HG03175 (cell line): ENCODE data around the gene R3HDM4.

Experiments used
- ATAC-seq: cut with Tn5 transposase; IDR thresholded peaks from one replicate; pipeline ENCODE4 v1.9.1; 2021; ENCODE audit warnings: mild to moderate bottlenecking, moderate library complexity; ENCODE audit not compliant: unreplicated experiment

Gene R3HDM4

GRCh38 chr19:932648-933552 lies 19.9 kb upstream of the R3HDM4 start:
- no peak for ATAC-seq

DNA sequence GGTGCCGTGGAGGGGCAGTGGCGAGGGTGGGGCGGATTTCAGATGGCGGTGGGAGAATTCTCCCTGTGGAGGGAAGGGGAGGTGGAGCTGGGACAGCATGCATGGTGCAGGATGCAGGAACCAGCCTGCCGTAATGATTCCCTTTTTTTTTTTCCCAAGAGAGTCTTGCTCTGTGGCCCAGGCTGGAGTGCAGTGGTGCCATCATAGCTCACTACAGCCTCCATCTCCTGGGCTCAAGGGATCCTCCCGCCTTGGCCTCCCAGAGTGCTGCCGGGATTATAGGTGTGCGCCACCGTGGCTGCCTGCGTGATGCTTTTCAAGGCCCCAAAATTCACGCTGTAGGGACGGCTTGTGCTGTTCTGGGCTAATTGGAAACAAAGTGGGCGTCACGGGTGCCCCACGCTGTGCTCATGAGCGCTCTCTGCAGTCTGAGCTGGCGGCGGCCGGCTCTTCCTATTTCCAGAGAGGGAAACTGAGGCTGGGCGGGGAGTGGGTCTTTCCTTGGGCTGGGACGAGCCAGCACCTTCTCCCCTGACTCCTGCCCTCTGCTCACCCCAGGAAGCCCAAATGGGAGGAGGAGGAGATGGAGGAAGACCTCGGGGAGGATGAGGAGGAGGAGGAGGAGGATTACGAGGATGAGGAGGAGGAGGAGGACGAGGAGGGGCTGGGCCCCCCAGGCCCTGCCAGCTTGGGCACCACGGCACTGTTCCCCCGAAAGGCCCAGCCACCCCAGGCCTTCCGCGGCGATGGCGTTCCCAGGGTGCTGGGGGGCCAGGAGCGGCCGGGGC lies 19.0 kb upstream of the R3HDM4 start:
- ATAC-seq = no peak

GRCh38 chr19:929891-930258 lies 16.9 kb upstream of the R3HDM4 start:
- ATAC-seq = no peak

GRCh38 chr19:929203-929890 lies 16.3 kb upstream of the R3HDM4 start:
- ATAC-seq = no peak

GRCh38 chr19:928471-929202 lies 15.6 kb upstream of the R3HDM4 start:
- no peak for ATAC-seq

GRCh38 chr19:927780-928401 lies 14.9 kb upstream of the R3HDM4 start:
- no peak for ATAC-seq

GRCh38 chr19:927351-927779 lies 14.3 kb upstream of the R3HDM4 start:
- no peak for ATAC-seq

GRCh38 chr19:926589-927350 lies 13.8 kb upstream of the R3HDM4 start:
- no peak for ATAC-seq

GRCh38 chr19:926323-926588 lies 13.2 kb upstream of the R3HDM4 start:
- no peak for ATAC-seq

DNA sequence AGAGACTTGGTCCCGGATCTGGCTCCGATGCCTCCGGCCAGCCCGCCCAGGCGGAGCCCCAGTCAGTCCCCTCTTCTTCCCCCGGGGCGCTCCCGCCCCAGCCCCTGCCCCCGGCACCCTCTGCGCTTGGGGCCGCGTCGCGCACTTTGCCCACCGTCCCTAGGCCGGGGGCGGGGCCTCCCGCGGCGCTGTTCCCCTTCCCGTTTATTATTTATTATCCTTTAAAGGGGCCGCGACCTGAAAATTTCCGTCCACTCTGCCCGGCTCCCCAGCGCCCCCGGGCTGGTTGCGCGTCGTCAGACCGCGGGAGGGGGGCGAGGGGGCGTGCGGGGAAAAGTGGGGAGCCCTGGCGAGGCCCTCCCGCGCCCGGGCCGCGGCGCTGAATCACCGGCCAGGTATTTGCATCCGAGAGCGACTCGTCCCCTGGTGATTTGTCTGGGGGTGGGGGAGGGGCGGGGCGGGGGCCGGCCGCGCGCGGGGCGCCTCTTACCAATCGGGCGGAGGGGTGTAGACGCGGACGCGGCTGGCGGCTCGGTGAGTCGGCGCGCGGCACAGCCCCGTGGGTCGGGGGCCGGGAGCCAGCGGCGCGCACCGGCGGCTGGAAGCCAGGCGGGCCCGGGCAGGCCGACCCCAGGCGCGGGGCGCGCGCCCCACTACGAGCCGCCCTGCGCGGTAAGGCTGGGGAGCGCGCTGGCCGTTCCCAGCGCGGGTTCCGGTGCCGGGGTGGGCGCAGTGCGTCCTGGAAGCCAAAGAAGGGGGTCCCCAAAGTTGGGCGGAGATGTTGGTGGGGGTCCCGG lies 12.7 kb upstream of the R3HDM4 start, which contains the start of gene ARID3A:
ARID3A (plus strand) TSS at position 510 of the 797 bp plus-strand sequence. CDS start 3,494 bp downstream, outside the sequence.
- peak; percentile 62 for ATAC-seq

DNA sequence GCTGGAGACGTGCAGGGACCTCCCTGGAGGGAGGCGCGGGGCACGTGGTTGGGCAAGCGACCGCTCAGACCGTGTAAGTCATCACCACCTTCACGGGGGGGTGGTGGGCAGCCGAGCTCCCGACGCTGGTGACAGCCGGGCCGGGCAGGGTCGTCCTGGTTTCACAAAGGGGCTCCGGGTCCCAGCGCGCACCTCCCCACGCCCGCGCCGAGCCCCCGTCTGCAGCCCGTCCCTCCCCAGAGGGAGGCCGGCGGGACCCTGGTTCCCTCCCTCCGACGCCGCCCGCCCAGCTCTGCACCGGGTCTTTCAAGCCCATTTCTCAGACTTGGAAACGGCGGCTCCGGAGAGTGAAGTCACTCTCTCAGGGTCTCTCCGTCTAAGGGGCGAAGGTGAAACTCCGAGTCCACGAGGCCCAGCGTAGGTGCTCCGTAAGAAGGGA lies 12.1 kb upstream of the R3HDM4 start:
- ATAC-seq = peak; percentile 43

GRCh38 chr19:924553-925086 lies 11.6 kb upstream of the R3HDM4 start:
- ATAC-seq = no peak

DNA sequence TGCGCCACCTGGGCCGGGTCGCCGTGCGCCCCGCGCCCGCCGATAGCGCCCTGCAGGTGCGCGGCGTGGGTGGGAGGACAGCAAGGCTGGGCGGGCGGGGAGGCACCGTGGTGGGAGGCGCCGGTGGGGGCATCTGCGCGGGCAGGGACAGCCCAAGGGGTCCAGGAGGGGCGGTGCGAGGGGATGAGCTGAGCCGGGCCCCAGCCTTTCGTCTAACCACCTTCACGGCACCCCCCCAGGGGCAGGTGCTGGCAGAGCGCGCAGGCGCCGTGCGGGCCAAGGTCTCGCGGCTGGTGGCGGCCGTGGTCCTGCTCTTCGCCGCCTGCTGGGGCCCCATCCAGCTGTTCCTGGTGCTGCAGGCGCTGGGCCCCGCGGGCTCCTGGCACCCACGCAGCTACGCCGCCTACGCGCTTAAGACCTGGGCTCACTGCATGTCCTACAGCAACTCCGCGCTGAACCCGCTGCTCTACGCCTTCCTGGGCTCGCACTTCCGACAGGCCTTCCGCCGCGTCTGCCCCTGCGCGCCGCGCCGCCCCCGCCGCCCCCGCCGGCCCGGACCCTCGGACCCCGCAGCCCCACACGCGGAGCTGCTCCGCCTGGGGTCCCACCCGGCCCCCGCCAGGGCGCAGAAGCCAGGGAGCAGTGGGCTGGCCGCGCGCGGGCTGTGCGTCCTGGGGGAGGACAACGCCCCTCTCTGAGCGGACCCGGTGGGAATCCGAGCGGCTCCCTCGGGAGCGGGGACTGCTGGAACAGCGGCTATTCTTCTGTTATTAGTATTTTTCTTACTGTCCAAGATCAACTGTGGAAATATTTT lies 7.2 kb upstream of the R3HDM4 start:
- no peak for ATAC-seq

DNA sequence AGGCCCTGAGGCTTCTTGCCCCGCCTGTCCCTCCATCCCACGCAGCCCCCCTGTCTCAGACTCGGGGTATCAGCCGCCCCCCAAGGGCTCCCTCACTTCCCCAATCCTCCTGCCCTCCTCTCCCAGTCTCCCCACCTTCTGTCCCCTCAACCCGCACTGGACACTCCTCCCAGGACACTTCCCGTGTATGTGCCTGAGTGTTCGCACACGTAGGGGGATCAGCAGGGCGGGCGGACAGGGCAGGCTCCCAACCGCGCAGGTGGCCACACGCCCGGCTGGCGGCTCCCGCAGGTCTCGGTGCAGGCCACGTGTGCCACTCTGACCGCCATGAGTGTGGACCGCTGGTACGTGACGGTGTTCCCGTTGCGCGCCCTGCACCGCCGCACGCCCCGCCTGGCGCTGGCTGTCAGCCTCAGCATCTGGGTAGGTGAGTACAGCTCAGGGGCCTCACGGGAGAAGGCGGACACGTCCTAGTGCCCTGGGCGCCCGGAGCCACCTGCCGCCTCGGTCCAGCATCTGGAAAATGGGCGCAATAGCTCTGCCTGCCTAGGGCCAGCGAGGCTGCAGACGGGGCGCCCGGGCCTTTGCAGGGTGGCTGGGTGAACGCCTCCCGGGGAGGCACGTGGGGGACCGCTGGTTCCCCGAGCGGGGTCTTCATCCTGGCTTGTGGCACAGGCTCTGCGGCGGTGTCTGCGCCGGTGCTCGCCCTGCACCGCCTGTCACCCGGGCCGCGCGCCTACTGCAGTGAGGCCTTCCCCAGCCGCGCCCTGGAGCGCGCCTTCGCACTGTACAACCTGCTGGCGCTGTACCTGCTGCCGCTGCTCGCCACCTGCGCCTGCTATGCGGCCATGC lies 6.4 kb upstream of the R3HDM4 start:
- no peak for ATAC-seq

DNA sequence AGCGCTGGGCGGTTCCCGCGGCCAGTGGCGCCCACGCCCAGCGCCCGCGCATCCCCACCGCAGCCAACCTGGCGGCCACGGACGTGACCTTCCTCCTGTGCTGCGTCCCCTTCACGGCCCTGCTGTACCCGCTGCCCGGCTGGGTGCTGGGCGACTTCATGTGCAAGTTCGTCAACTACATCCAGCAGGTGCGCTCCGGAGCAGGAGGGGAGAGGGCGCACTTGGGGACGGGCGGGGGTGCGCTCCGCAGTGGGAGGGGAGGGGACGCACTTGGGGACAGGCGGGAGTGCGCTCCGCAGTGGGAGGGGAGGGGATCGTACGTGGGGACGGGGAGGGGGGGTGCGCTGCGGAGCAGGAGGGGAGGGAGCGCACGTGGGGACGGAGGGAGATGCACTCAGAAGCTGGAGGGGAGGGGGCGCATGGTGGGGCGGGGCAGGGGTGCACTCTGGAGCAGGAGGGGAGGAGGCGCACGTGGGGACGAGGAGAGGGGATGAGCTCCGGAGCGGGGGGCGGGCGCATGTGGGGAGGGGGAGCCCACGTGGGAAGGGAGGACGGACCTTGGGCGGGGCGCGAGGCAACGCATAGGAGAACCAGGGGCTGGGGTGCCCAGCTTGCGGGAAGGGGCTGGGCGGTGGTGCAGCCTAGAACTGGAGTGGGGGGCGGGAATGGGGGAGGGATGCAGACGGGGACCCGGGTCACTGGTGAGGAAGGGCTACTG lies 5.6 kb upstream of the R3HDM4 start:
- ATAC-seq = no peak

DNA sequence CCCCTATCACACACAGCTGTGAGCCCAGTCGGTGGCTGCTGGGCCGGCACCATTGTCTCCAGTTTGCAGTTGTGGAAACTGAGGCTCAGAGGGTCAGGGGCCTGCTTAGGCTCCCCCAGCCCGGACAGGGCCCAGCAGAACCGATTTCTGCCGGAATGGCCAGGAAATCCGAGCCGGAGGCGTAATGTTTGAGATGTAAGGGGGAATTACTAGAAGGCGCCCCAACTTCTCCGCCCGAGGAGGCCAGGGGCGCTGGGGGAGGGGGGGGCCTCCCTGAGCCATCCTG lies 5.1 kb upstream of the R3HDM4 start:
- no peak for ATAC-seq
